ENCODE results near the gene PLVAP. TPM values are rescaled to one million over a fixed set of nuclear protein-coding genes. Genes with fewer than 3 reads are reported as not detected.

The PLVAP gene, protein sequence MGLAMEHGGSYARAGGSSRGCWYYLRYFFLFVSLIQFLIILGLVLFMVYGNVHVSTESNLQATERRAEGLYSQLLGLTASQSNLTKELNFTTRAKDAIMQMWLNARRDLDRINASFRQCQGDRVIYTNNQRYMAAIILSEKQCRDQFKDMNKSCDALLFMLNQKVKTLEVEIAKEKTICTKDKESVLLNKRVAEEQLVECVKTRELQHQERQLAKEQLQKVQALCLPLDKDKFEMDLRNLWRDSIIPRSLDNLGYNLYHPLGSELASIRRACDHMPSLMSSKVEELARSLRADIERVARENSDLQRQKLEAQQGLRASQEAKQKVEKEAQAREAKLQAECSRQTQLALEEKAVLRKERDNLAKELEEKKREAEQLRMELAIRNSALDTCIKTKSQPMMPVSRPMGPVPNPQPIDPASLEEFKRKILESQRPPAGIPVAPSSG
- 0.46 and 1.6 TPM in 2 replicates for total RNA-seq (2011; cell fraction: chromatin; rRNA removed; ENCODE audit: low replicate concordance)
- 1.3 and 2.0 TPM in 2 replicates for total RNA-seq (2011; cell fraction: nucleolus; rRNA removed)
- 1.2 and 2.7 TPM in 2 replicates for total RNA-seq (2011; cell fraction: nucleoplasm; rRNA removed)
- total RNA-seq (2014; rRNA removed) (0.09 and 0.53 TPM in 2 replicates), total RNA-seq (2014; rRNA removed; fragmentation: Illumina TruSeq; extraction: Trizol) (0.10 TPM in 1 of 2 replicates, not detected in the other), total RNA-seq (2015; rRNA removed; fragmentation: Illumina TruSeq; extraction: Trizol) (not detected in 2 replicates), total RNA-seq (2021) (0.75 and 0.81 TPM in 2 replicates), polyA plus RNA-seq (2011; rRNA removed) (0.49 and 0.70 TPM in 2 replicates), polyA plus RNA-seq (2014; fragmentation: Illumina TruSeq; extraction: Trizol) (0.51 and 0.84 TPM in 2 replicates), polyA plus RNA-seq (2014; fragmentation: Nextera tagmentation; extraction: Ambion mirVana) (not detected), polyA plus RNA-seq (2014; rRNA removed) (0.31 and 0.84 TPM in 2 replicates), polyA minus RNA-seq (2011; rRNA and poly(A)+ RNA removed) (0.78 and 2.1 TPM in 2 replicates), Bru-seq, nascent RNA (percentile 11 among the genes with signal in this experiment), BruChase-seq, experiment 1, labeled RNA remaining after a 2-hour chase (percentile 11 among the genes with signal in this experiment), BruChase-seq, experiment 2, labeled RNA remaining after a 6-hour chase (percentile 10 among the genes with signal in this experiment)
- polyA plus RNA-seq (2011; cell fraction: cytosol; rRNA removed), result 0.53 and 1.9 TPM in 2 replicates
- 0.67 and 1.1 TPM in 2 replicates for polyA plus RNA-seq (2011; cell fraction: nucleus; rRNA removed)
- polyA plus RNA-seq (2012), result 0.12 and 0.57 TPM in 2 replicates
- polyA minus RNA-seq (2011; cell fraction: cytosol; rRNA and poly(A)+ RNA removed), result 0.67 TPM in 1 of 2 replicates, not detected in the other
- polyA minus RNA-seq (2011; cell fraction: nucleus; rRNA and poly(A)+ RNA removed), result 0.27 and 0.33 TPM in 2 replicates
- long read RNA-seq, experiment 1, result 0 reads
- long read RNA-seq, experiment 2, partial matches to known transcripts, result 1 of 2 reads
- long read RNA-seq, experiment 2, other reads (novel, unspliced or antisense), result 0 of 2 reads
- long read RNA-seq, experiment 3, result 0 reads

DNA sequence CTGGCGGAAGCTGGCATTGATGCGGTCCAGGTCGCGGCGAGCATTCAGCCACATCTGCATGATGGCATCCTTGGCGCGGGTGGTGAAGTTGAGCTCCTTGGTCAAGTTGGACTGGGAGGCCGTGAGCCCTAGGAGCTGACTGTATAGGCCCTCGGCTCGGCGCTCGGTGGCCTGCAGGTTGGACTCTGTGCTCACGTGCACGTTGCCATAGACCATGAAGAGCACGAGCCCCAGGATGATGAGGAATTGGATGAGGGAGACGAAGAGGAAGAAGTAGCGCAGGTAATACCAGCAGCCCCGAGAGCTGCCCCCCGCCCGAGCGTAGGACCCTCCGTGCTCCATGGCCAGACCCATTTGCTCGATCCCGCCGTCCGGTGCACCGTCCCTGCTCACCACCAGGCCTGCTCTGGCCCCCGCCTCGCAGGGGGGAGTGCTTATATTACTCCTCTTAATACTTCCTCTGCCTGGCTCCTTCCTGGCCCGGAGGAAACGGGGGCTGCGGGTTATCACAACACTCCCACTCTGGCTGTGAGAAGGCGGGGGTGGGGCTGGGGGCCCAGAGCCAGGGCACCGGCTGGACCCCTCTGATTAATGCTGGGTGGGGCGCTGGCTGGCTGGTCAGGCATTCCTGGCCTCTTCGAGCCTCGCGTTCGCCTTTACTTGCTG is at the start of gene PLVAP:
TSS of gene PLVAP (minus strand) at position 408 of the 666 bp plus-strand sequence. CDS start at position 354, 54 bp downstream.
- peaks cover 10 to 18% of the 10 kb centered on the region in 2 experiments; a peak in 4 of 5 replicates for H3K4me1 ChIP-seq (replicated peaks in 1 of 2; ENCODE audit: control insufficient read depth in 2 of 2, insufficient read depth in 2 of 2, low read length in 2 of 2)
- BruUV-seq (replicated peaks), result no TSS peak
- intact Hi-C loops (cut with micrococcal nuclease), result no loop called here
- TF ChIP-seq VEZF1 (CRISPR knock-in tag; IDR thresholded peaks at IDR 0.05), result peak; percentile 71
- TF ChIP-seq DPF2 (IDR thresholded peaks at IDR 0.05), result peak; percentile 54; the same call in 1 of the 2 replicates
- TF ChIP-seq POLR2AphosphoS5 (IDR thresholded peaks at IDR 0.05; ENCODE audit: control insufficient read depth, insufficient read depth, low read depth, low read length), result peak; percentile 43; the same call in 1 of the 2 replicates
- peak; percentile 82 for TF ChIP-seq ARID1B (IDR thresholded peaks at IDR 0.05)
- no peak for TF ChIP-seq U2AF2 (optimal IDR thresholded peaks at IDR 0.05; ENCODE audit: low read depth, low read length)
- no peak for TF ChIP-seq ZNF274 (IDR thresholded peaks at IDR 0.05; ENCODE audit: borderline replicate concordance, low read depth, low read length)
- TF ChIP-seq, protein P1, sequence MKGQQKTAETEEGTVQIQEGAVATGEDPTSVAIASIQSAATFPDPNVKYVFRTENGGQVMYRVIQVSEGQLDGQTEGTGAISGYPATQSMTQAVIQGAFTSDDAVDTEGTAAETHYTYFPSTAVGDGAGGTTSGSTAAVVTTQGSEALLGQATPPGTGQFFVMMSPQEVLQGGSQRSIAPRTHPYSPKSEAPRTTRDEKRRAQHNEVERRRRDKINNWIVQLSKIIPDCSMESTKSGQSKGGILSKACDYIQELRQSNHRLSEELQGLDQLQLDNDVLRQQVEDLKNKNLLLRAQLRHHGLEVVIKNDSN (CRISPR knock-in tag; IDR thresholded peaks at IDR 0.05), result no peak
- peak; percentile 72 for TF ChIP-seq BHLHE40 (IDR thresholded peaks at IDR 0.05; ENCODE audit: low read length)
- TF ChIP-seq SPI1 (IDR thresholded peaks at IDR 0.05; ENCODE audit: borderline replicate concordance, low read depth, low read length), result peak; percentile 26; the same call in 1 of the 2 replicates
- TF ChIP-seq TCF7 (IDR thresholded peaks at IDR 0.05; ENCODE audit: borderline replicate concordance), result 0 out of 2 replicates have a peak, but pooled peaks have one; percentile 19
- no peak for TF ChIP-seq ETV6 (IDR thresholded peaks at IDR 0.05; ENCODE audit: borderline replicate concordance in 1 of 2, low read depth in 2 of 2, low read length in 1 of 2)
- no peak for TF ChIP-seq ETV6 (CRISPR knock-in tag; IDR thresholded peaks at IDR 0.05; ENCODE audit: borderline replicate concordance)
- peak; percentile 14 to 16; a peak in 1 of 4 replicates for TF ChIP-seq TRIM24 (IDR thresholded peaks at IDR 0.05)
- TF ChIP-seq TCF3 (CRISPR knock-in tag; IDR thresholded peaks at IDR 0.05), result peak; percentile 80

More for the DNA sequence above, at the start of gene PLVAP:
- H3K4me2 ChIP-seq (ENCODE audit: insufficient read depth, low read length), result peak within 1 kb of the TSS; percentile 60
- H3K9ac ChIP-seq (ENCODE audit: insufficient read depth in 1 of 2, low read depth in 2 of 2, low read length in 2 of 2), result peak within 1 kb of the TSS in 1 of 2 experiments; percentile 77; a peak in 2 of 4 replicates
- ATAC-seq (peak; percentile 93), DNase-seq (ENCODE audit: extremely low read depth in 1 of 4, low spot score in 3 of 4) (peak; percentile 71 to 76 (median 75)), FAIRE-seq (no peak)
- ChIA-PET CTCF (ENCODE audit: low intra/inter-chr PET ratio) (no interaction called here), POLR2A (interaction anchor here (0.9 kb wide), 1 partner anchor 15 kb away, joined by 4 read pairs; no protein-coding TSS in a partner anchor)
- H3K4me3 ChIP-seq, result no peak within 1 kb of the TSS
- in situ Hi-C loops (cut with MboI), result no loop called here
- WGBS (ENCODE audit: insufficient coverage, low coverage, missing lambda C conversion rate), result 25% methylated on average over 38 of the region's 39 CpGs
- no peaks in the 10 kb centered on the region for H3K9me1 ChIP-seq (ENCODE audit: control insufficient read depth, insufficient read depth, low read length)
- H3K36me3 ChIP-seq (ENCODE audit: control insufficient read depth, insufficient read depth, low read length), result no peaks in the 10 kb centered on the region
- H3K79me2 ChIP-seq (ENCODE audit: control insufficient read depth, insufficient read depth, low read length), result no peaks in the 10 kb centered on the region
- H4K20me1 ChIP-seq (replicated peaks; ENCODE audit: control insufficient read depth, insufficient read depth, low read length), result no peaks in the 10 kb centered on the region
- peak within 1 kb of the TSS; percentile 83 for H2AFZ ChIP-seq (ENCODE audit: low read depth, low read length)
- no peak within 1 kb of the TSS for H3K27ac ChIP-seq (ENCODE audit: extremely low read depth, low read depth, low read length)
- no peaks in the 10 kb centered on the region; a peak in 1 of 5 replicates for H3K27me3 ChIP-seq (ENCODE audit: control insufficient read depth in 2 of 2, insufficient read depth in 2 of 2, low read length in 2 of 2)
- H3K9me3 ChIP-seq (replicated peaks; ENCODE audit: control insufficient read depth, insufficient read depth, low read depth, low read length), result peaks cover 3% of the 10 kb centered on the region; the same call in 1 of the 2 replicates

Measured in K562 (cell line).